ENCODE measurements around the gene MCM5. TPM values are rescaled to one million over a fixed set of nuclear protein-coding genes. Genes with fewer than 3 reads are reported as not detected.

Gene MCM5
- total RNA-seq, 1 donor from 2014 or later = 178 TPM

DNA sequence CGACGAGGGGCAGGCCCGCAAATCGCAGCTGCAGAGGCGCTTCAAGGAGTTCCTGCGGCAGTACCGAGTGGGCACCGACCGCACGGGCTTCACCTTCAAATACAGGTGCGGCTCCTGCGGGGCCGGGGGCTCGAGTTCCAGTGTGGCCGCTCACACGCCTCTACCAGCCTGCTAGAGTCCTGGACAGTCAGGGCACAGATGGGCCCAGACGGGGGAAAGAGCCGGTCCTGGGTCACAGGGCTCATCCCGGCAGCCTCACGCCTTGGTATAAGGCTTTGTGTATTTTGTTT, 506 bp downstream of the MCM5 start:
- peaks cover 54% of the 10 kb centered on the region for H3K36me3 Mint-ChIP-seq (ENCODE audit: low read depth)
- TF ChIP-seq CTCF (IDR thresholded peaks at IDR 0.05) = no peak
- intact Hi-C loops (cut with micrococcal nuclease) = loop anchor here (1.0 kb wide), 1 partner anchor 23 kb away; no protein-coding TSS in a partner anchor
- ChIA-PET POLR2A (interaction anchor here (2.0 to 4.3 kb wide), 4 partner anchors 10 to 50 kb away, joined by 10 to 43 read pairs (median 14); no protein-coding TSS in a partner anchor), CTCF (interaction anchor here (1.5 to 3.4 kb wide), 2 partner anchors 10 to 20 kb away, joined by 3 to 12 read pairs; no protein-coding TSS in a partner anchor)
- peaks cover 55% of the 10 kb centered on the region for H3K4me1 Mint-ChIP-seq
- H3K4me3 Mint-ChIP-seq = peak overlapping the region; percentile 99
- ATAC-seq (ENCODE audit: low read depth) (peak; percentile 17), DNase-seq (peak; percentile 32)
- H3K27ac Mint-ChIP-seq = peak overlapping the region; percentile 59
- no peaks in the 10 kb centered on the region for H3K9me3 Mint-ChIP-seq
- H3K27me3 Mint-ChIP-seq = no peaks in the 10 kb centered on the region

DNA sequence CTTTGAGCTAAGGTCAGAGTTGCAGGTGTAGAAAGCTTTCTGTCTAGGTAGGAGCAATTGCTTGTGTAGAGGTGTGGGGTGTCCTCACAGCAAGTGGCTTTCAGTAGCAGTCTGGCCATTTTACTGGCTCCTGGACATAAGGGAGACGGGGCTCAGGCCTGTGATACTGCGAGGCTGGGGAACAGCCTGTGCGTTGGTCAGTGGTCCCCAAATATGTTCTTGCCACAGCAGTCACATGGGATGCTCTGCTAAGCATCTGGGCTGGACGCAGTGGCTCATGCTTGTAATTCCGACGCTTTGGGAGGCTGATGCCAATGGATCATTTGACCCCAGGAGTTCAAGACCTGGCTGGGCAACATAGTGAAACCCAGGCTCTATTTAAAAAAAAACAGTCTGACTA, 1.9 kb downstream of the MCM5 start:
- Mint-ChIP-seq H3K9me3 (no peaks in the 10 kb centered on the region), H3K4me1 (peaks cover 47% of the 10 kb centered on the region), H3K36me3 (ENCODE audit: low read depth) (peaks cover 68% of the 10 kb centered on the region), H3K27ac (no peak overlapping the region), H3K27me3 (no peaks in the 10 kb centered on the region), H3K4me3 (peak overlapping the region; percentile 75)
- POLR2A ChIA-PET = interaction anchor here (0.7 to 4.3 kb wide), 5 partner anchors 9 to 49 kb away, joined by 3 to 43 read pairs (median 7); no protein-coding TSS in a partner anchor
- CTCF ChIA-PET = interaction anchor here (3.4 kb wide), 1 partner anchor 8 kb away, joined by 12 read pairs; no protein-coding TSS in a partner anchor
- ATAC-seq (ENCODE audit: low read depth) = no peak
- TF ChIP-seq CTCF (IDR thresholded peaks at IDR 0.05) = no peak
- intact Hi-C loops (cut with micrococcal nuclease) = no loop called here
- no peak for DNase-seq

- Mint-ChIP-seq H3K4me1 (peaks cover 42% of the 10 kb centered on the region), H3K4me3 (no peak overlapping the region), H3K27me3 (no peaks in the 10 kb centered on the region), H3K9me3 (no peaks in the 10 kb centered on the region), H3K36me3 (ENCODE audit: low read depth) (peaks cover 83% of the 10 kb centered on the region), H3K27ac (no peak overlapping the region)
- no peak for TF ChIP-seq CTCF (IDR thresholded peaks at IDR 0.05)
- CTCF ChIA-PET = interaction anchor here (0.7 to 1.6 kb wide), 2 partner anchors 52 to 1148 kb away, joined by 3 to 4 read pairs; no protein-coding TSS in a partner anchor
- intact Hi-C loops (cut with micrococcal nuclease) = no loop called here
- POLR2A ChIA-PET = interaction anchor here (0.7 to 1.0 kb wide), 3 partner anchors 22 to 50 kb away, joined by 3 to 6 read pairs (median 4); no protein-coding TSS in a partner anchor
- DNase-seq (no peak), ATAC-seq (ENCODE audit: low read depth) (no peak)
Observed at GRCh38 chr22:35403356-35403755, 3.4 kb downstream of the MCM5 start.

- Mint-ChIP-seq H3K9me3 (no peaks in the 10 kb centered on the region), H3K27ac (no peak overlapping the region), H3K36me3 (ENCODE audit: low read depth) (peaks cover 87% of the 10 kb centered on the region), H3K4me1 (peaks cover 36% of the 10 kb centered on the region), H3K27me3 (no peaks in the 10 kb centered on the region), H3K4me3 (no peak overlapping the region)
- DNase-seq = no peak
- intact Hi-C loops (cut with micrococcal nuclease) = no loop called here
- ChIA-PET POLR2A (interaction anchor here (0.7 to 1.0 kb wide), 2 partner anchors 33 to 51 kb away, joined by 3 to 6 read pairs; no protein-coding TSS in a partner anchor), CTCF (interaction anchor here (0.7 to 1.6 kb wide), 2 partner anchors 53 to 1148 kb away, joined by 3 to 4 read pairs; no protein-coding TSS in a partner anchor)
- ATAC-seq (ENCODE audit: low read depth) = no peak
- no peak for TF ChIP-seq CTCF (IDR thresholded peaks at IDR 0.05)
Observed at GRCh38 chr22:35404176-35404575, 4.2 kb downstream of the MCM5 start.

- intact Hi-C loops (cut with micrococcal nuclease) = no loop called here
- no peaks in the 10 kb centered on the region for H3K9me3 Mint-ChIP-seq
- H3K36me3 Mint-ChIP-seq (ENCODE audit: low read depth) = peaks cover 83% of the 10 kb centered on the region
- no peaks in the 10 kb centered on the region for H3K27me3 Mint-ChIP-seq
- DNase-seq = no peak
- no peak for TF ChIP-seq CTCF (IDR thresholded peaks at IDR 0.05)
- no peak for ATAC-seq (ENCODE audit: low read depth)
- peaks cover 39% of the 10 kb centered on the region for H3K4me1 Mint-ChIP-seq
- ChIA-PET CTCF (interaction anchor here (1.5 kb wide), 1 partner anchor 55 kb away, joined by 3 read pairs; no protein-coding TSS in a partner anchor), POLR2A (interaction anchor here (0.7 to 7.2 kb wide), 3 partner anchors 14 to 54 kb away, joined by 6 to 215 read pairs (median 7); no protein-coding TSS in a partner anchor)
- no peak overlapping the region for H3K4me3 Mint-ChIP-seq
- no peak overlapping the region for H3K27ac Mint-ChIP-seq
Observed at GRCh38 chr22:35406443-35406842, 6.5 kb downstream of the MCM5 start.
